ENCODE measurements around the gene CCDC92. TPM values are rescaled to one million over a fixed set of nuclear protein-coding genes. Genes with fewer than 3 reads are reported as not detected.

CCDC92 gene, protein sequence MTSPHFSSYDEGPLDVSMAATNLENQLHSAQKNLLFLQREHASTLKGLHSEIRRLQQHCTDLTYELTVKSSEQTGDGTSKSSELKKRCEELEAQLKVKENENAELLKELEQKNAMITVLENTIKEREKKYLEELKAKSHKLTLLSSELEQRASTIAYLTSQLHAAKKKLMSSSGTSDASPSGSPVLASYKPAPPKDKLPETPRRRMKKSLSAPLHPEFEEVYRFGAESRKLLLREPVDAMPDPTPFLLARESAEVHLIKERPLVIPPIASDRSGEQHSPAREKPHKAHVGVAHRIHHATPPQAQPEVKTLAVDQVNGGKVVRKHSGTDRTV
- 20.7 to 30.7 TPM (median 26.2 TPM) in 5 replicates for total RNA-seq (2022; extraction: Qiagen RNA extraction)

GRCh38 chr12:123972457-123973401 lies at the start of gene CCDC92, which contains the start of gene ZNF664:
CCDC92 (minus strand) TSS chr12:123972831; CDS start chr12:123944305, 28,526 bp downstream.
ZNF664 (plus strand) TSS chr12:123973215; CDS start chr12:124012145, 38,930 bp downstream.

Other genes starting within 250 kb of the CCDC92 start
- gene DNAH10, start 210.5 kb downstream of the CCDC92 start, total RNA-seq (2022; extraction: Qiagen RNA extraction) = 0.17 to 0.29 TPM (median 0.27 TPM) in 5 replicates
- gene ZNF664, start 384 bp upstream of the CCDC92 start, total RNA-seq (2022; extraction: Qiagen RNA extraction) = 52.4 to 64.9 TPM (median 61.1 TPM) in 5 replicates